Measurements from ENCODE around the gene SARNP. TPM values are rescaled to one million over a fixed set of nuclear protein-coding genes. Genes with fewer than 3 reads are reported as not detected.
A peak's percentile ranks its signal among the peaks of the same experiment; 100 is the strongest.

The SARNP gene
- total and polyA plus RNA-seq, 9 of the 15 experiments (the other 6 are each of a cell fraction or from before 2014, with no cell fraction given) = 70.1 to 400 (median 198) TPM

GRCh38 chr12:55738123-55739024 is 79.2 kb downstream of the SARNP start (continued):
- TF ChIP-seq ZMIZ1 (IDR thresholded peaks at IDR 0.05; ENCODE audit: low read depth in 2 of 2, low read length in 2 of 2) (no peak), ZNF436 (CRISPR knock-in tag; IDR thresholded peaks at IDR 0.05) (no peak), TFAM (CRISPR knock-in tag; conservative IDR thresholded peaks at IDR 0.05) (no peak), USF1 (CRISPR knock-in tag; IDR thresholded peaks at IDR 0.05) (no peak), ETS1 (conservative IDR thresholded peaks at IDR 0.05; ENCODE audit: control insufficient read depth, low read depth, low read length) (no peak), ZNF282 (CRISPR knock-in tag; IDR thresholded peaks at IDR 0.05) (no peak), ZNF143 (CRISPR knock-in tag; IDR thresholded peaks at IDR 0.05) (no peak), SP1 (CRISPR knock-in tag; IDR thresholded peaks at IDR 0.05) (peak; percentile 73), NONO (IDR thresholded peaks at IDR 0.05; ENCODE audit: low read depth in 2 of 2, low read length in 1 of 2) (no peak), ZNF507 (tag; conservative IDR thresholded peaks at IDR 0.05) (no peak), ATF1 (CRISPR knock-in tag; IDR thresholded peaks at IDR 0.05) (no peak), ATF1 (tag; IDR thresholded peaks at IDR 0.05) (no peak), MXI1 (IDR thresholded peaks at IDR 0.05; ENCODE audit: low read depth, low read length) (0 out of 2 replicates have a peak, but pooled peaks have one; percentile 25), KAT2B (IDR thresholded peaks at IDR 0.05; ENCODE audit: low read depth, low read length) (no peak), CREB1 (IDR thresholded peaks at IDR 0.05) (no peak), CREB1 (CRISPR knock-in tag; IDR thresholded peaks at IDR 0.05) (no peak), CBX1 (IDR thresholded peaks at IDR 0.05; ENCODE audit: low read depth) (no peak), ZNF766 (CRISPR knock-in tag; conservative IDR thresholded peaks at IDR 0.05) (peak; percentile 78), EZH2 (IDR thresholded peaks at IDR 0.05; ENCODE audit: borderline replicate concordance, low read depth, low read length) (no peak), CBX3 (IDR thresholded peaks at IDR 0.05; ENCODE audit: borderline replicate concordance in 1 of 2, low read length in 2 of 2) (0 out of 3 replicates have a peak, but pooled peaks of 1 of the 2 experiments have one; percentile 33), KHSRP (IDR thresholded peaks at IDR 0.05) (no peak), ZBTB17 (CRISPR knock-in tag; IDR thresholded peaks at IDR 0.05) (no peak), ZNF444 (CRISPR knock-in tag; IDR thresholded peaks at IDR 0.05) (no peak)

All from K562 (cell line).